Caco-2 (cell line): ENCODE data around the gene TSHZ1. TPM values are rescaled to one million over a fixed set of nuclear protein-coding genes. Genes with fewer than 3 reads are reported as not detected.

ENCODE experiments used
- BruUV-seq: library from RNA; stranded (reverse); fragments of 400-500 nt; replicated peaks from 2 replicates; lab custom pipeline; 2021; lab: Mats Ljungman, UMichigan
- CTCF ChIA-PET: fragments of 300-600 bp; sonication (Branson Sonifier 250); formaldehyde crosslinking; loops from one replicate; lab custom pipeline; 2022; ENCODE audit warnings: antibody characterized with exemption; lab: Charles Lee
- POLR2A ChIA-PET: fragments of 300-600 bp; sonication (Branson Sonifier 250); formaldehyde crosslinking; loops from one replicate; lab custom pipeline; 2022; ENCODE audit warnings: antibody characterized with exemption; lab: Charles Lee
- DNase-seq, 2 experiments: peaks; one replicate each; pipeline versions ENCODE4 v3.0.0 to v3.0.0-alpha.2; 2020 to 2022
- H3K27me3 ChIP-seq: replicated peaks from 2 replicates; pipeline ENCODE4 v1.6.0; 2011; ENCODE audit warnings: low read length; ENCODE audit not compliant: control insufficient read depth, insufficient read depth
- H3K36me3 ChIP-seq: 2 replicates; pipeline ENCODE4 v1.5.1; 2011; ENCODE audit warnings: low read length; ENCODE audit not compliant: control insufficient read depth, insufficient read depth
- H3K4me1 ChIP-seq: fragments of 250-450 bp; sonication (Bioruptor Pico); 2 replicates; pipeline ENCODE4 v1.5.1; 2020; ENCODE audit warnings: mild to moderate bottlenecking
- H3K4me3 ChIP-seq: 2 replicates; pipeline ENCODE4 v1.5.1; 2011; ENCODE audit warnings: low read depth, mild to moderate bottlenecking, control low read depth, low read length
- H3K9me3 ChIP-seq: fragments of 250-450 bp; sonication (Bioruptor Pico); 2 replicates; pipeline ENCODE4 v1.5.1; 2020; ENCODE audit warnings: mild to moderate bottlenecking, moderate library complexity
- H3K27ac Mint-ChIP-seq: one replicate; pipeline ENCODE4 v1.8.0; 2022; ENCODE audit warnings: mixed read lengths; ENCODE audit not compliant: unreplicated experiment
- H3K27me3 Mint-ChIP-seq: one replicate; pipeline ENCODE4 v1.8.0; 2022; ENCODE audit warnings: mixed read lengths; ENCODE audit not compliant: insufficient read depth, unreplicated experiment
- H3K36me3 Mint-ChIP-seq: one replicate; pipeline ENCODE4 v1.8.0; 2022; ENCODE audit warnings: mild to moderate bottlenecking, mixed read lengths; ENCODE audit not compliant: insufficient read depth, unreplicated experiment
- H3K4me1 Mint-ChIP-seq: one replicate; pipeline ENCODE4 v1.8.0; 2022; ENCODE audit warnings: low read depth, mixed read lengths; ENCODE audit not compliant: unreplicated experiment
- H3K4me3 Mint-ChIP-seq: one replicate; pipeline ENCODE4 v1.8.0; 2022; ENCODE audit warnings: mild to moderate bottlenecking, moderate library complexity, mixed read lengths; ENCODE audit not compliant: unreplicated experiment
- H3K9me3 Mint-ChIP-seq: one replicate; pipeline ENCODE4 v1.8.0; 2022; ENCODE audit warnings: mixed read lengths; ENCODE audit not compliant: unreplicated experiment
- intact Hi-C: fragments of 100-400 bp; cut with micrococcal nuclease; formaldehyde crosslinking; loops from one replicate; pipeline ENCODE4 v1.10.0; 2022; ENCODE audit not compliant: unreplicated experiment
- total RNA-seq: library from RNA; stranded (reverse); gene quantifications from 2 replicates; pipeline ENCODE4 v1.2.3, GENCODE V29; 2022
- TF ChIP-seq, protein P1 (sequence below), 2 experiments: fragments of 200-600 bp in 1 of 2; IDR thresholded peaks; 1 replicate in 1 of 2; 2 replicates in 1 of 2; pipeline versions ENCODE4 v1.5.1 to v1.8.0; 2011 to 2022; ENCODE audit warnings: antibody characterized with exemption in 1 of 2, control low read depth in 1 of 2, inconsistent platforms in 1 of 2, low read depth in 1 of 2, low read length in 1 of 2, mild to moderate bottlenecking in 1 of 2, moderate library complexity in 1 of 2; ENCODE audit not compliant: insufficient read depth in 1 of 2, severe bottlenecking in 1 of 2, unreplicated experiment in 1 of 2

TSHZ1 gene
- total RNA-seq, 1 experiment from 2014 or later = 4.4 TPM

DNA sequence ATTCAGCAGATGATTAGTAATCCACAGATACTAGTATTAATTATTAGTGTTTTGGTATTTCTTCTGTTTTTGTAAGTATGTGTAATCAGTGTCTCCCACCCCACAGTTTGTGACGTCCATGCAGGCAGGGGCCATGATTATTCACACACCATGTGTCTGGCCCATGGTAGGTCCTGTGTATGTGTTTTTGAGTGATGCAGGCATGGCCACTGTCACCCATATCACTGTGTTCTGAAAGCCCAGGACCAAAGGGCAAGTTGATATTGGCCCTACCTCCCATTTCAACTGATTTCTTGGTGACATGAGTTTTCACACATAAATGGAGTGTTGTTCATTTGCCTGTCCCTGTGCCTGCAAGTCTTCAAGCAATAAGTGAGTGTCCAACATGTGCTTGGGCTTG is 104.0 kb downstream of the TSHZ1 start:
- no peak for DNase-seq
- H3K27me3 ChIP-seq = no peaks in the 10 kb centered on the region
- TF ChIP-seq, protein P1, sequence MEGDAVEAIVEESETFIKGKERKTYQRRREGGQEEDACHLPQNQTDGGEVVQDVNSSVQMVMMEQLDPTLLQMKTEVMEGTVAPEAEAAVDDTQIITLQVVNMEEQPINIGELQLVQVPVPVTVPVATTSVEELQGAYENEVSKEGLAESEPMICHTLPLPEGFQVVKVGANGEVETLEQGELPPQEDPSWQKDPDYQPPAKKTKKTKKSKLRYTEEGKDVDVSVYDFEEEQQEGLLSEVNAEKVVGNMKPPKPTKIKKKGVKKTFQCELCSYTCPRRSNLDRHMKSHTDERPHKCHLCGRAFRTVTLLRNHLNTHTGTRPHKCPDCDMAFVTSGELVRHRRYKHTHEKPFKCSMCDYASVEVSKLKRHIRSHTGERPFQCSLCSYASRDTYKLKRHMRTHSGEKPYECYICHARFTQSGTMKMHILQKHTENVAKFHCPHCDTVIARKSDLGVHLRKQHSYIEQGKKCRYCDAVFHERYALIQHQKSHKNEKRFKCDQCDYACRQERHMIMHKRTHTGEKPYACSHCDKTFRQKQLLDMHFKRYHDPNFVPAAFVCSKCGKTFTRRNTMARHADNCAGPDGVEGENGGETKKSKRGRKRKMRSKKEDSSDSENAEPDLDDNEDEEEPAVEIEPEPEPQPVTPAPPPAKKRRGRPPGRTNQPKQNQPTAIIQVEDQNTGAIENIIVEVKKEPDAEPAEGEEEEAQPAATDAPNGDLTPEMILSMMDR (IDR thresholded peaks at IDR 0.05; ENCODE audit: insufficient read depth in 1 of 2, low read depth in 1 of 2, low read length in 1 of 2, severe bottlenecking in 1 of 2, unreplicated experiment in 1 of 2) = no peak
- Mint-ChIP-seq H3K9me3 (peaks cover 15% of the 10 kb centered on the region), H3K27me3 (peaks cover 2% of the 10 kb centered on the region), H3K4me3 (no peak overlapping the region), H3K36me3 (no peaks in the 10 kb centered on the region), H3K27ac (no peak overlapping the region), H3K4me1 (no peaks in the 10 kb centered on the region)
- POLR2A ChIA-PET = no interaction called here
- CTCF ChIA-PET = no interaction called here
- intact Hi-C loops = no loop called here
- no peaks in the 10 kb centered on the region for H3K4me1 ChIP-seq
- H3K4me3 ChIP-seq = no peak overlapping the region
- H3K36me3 ChIP-seq = no peaks in the 10 kb centered on the region
- no TSS peak for BruUV-seq
- H3K9me3 ChIP-seq = no peaks in the 10 kb centered on the region

DNA sequence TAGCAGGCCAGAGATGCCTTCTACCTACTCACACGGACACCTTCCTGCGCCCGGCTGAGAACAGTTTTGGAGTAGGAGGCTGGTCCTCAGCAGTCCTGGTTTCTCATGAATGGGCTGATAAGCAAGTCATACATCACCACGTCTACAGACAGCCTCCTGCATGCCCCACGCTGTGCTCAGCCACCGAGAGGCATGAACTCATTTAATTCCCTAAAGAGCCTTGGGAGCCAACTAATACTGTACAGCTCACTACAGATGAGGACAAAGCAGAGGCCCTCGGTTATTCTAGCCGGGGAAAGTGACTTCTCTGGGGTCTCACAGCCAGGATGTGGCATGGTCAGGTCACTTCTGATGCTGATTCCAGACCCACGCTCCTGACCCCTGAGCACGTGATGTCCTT is 105.6 kb downstream of the TSHZ1 start:
- no peaks in the 10 kb centered on the region for H3K4me1 Mint-ChIP-seq
- no peak for DNase-seq
- POLR2A ChIA-PET = no interaction called here

DNA sequence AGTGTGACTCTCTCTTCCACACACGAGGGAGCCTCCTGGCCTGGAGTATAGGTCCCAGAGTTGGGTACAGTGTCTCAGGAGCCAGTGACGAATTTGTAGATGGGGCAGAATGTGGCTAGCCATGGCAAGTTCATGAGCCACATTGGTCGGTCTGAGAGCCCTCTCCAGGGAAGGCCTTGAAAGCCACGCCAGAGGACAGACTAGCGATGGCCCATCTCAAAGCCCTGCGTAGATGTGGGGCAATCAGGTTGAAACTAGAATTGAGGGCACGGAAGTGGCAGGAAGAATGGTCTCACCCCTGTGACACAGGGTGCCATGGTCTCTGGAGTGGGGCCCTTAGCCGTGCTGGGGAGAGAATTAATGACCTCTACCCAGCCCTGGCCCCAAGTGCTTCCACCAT is 106.2 kb downstream of the TSHZ1 start:
- intact Hi-C loops = no loop called here
- no peaks in the 10 kb centered on the region for H3K27me3 ChIP-seq
- no TSS peak for BruUV-seq
- H3K27me3 Mint-ChIP-seq = no peaks in the 10 kb centered on the region
- no peaks in the 10 kb centered on the region for H3K4me1 ChIP-seq
- no peak overlapping the region for H3K27ac Mint-ChIP-seq
- ChIA-PET POLR2A (no interaction called here), CTCF (no interaction called here)
- no peaks in the 10 kb centered on the region for H3K36me3 ChIP-seq
- TF ChIP-seq, protein P1 (IDR thresholded peaks at IDR 0.05; ENCODE audit: insufficient read depth in 1 of 2, low read depth in 1 of 2, low read length in 1 of 2, severe bottlenecking in 1 of 2, unreplicated experiment in 1 of 2) = no peak
- H3K9me3 Mint-ChIP-seq = no peaks in the 10 kb centered on the region
- H3K4me3 Mint-ChIP-seq = no peak overlapping the region
- no peaks in the 10 kb centered on the region for H3K9me3 ChIP-seq
- DNase-seq = no peak
- H3K36me3 Mint-ChIP-seq = no peaks in the 10 kb centered on the region
- H3K4me3 ChIP-seq = no peak overlapping the region
- no peaks in the 10 kb centered on the region for H3K4me1 Mint-ChIP-seq

More for the DNA sequence above, 105.6 kb downstream of the TSHZ1 start:
- H3K27me3 ChIP-seq = no peaks in the 10 kb centered on the region
- intact Hi-C loops = no loop called here
- peaks cover 4% of the 10 kb centered on the region for H3K9me3 Mint-ChIP-seq
- peaks cover under 1% of the 10 kb centered on the region for H3K27me3 Mint-ChIP-seq
- no peak overlapping the region for H3K4me3 ChIP-seq
- no peaks in the 10 kb centered on the region for H3K36me3 Mint-ChIP-seq
- TF ChIP-seq, protein P1 (IDR thresholded peaks at IDR 0.05; ENCODE audit: insufficient read depth in 1 of 2, low read depth in 1 of 2, low read length in 1 of 2, severe bottlenecking in 1 of 2, unreplicated experiment in 1 of 2) = no peak
- no peaks in the 10 kb centered on the region for H3K4me1 ChIP-seq
- no TSS peak for BruUV-seq
- H3K9me3 ChIP-seq = no peaks in the 10 kb centered on the region
- H3K36me3 ChIP-seq = no peaks in the 10 kb centered on the region
- H3K4me3 Mint-ChIP-seq = no peak overlapping the region
- no peak overlapping the region for H3K27ac Mint-ChIP-seq
- CTCF ChIA-PET = no interaction called here
